Measurements from ENCODE around the gene ZDHHC14.

The ZDHHC14 gene

GRCh38 chr6:157479464-157480303 lies 98.7 kb downstream of the ZDHHC14 start:
- no peak for DNase-seq (ENCODE audit: extremely low read depth, low read depth)
- TF ChIP-seq CTCF (IDR thresholded peaks at IDR 0.05; ENCODE audit: low read depth, low read length, missing control alignments): no peak
- H3K4me3 ChIP-seq (replicated peaks; ENCODE audit: low read depth, low read length): no peak overlapping the region

GRCh38 chr6:157481189-157481864 lies 100.3 kb downstream of the ZDHHC14 start:
- no peak overlapping the region for H3K4me3 ChIP-seq (replicated peaks; ENCODE audit: low read depth, low read length)
- no peak for TF ChIP-seq CTCF (IDR thresholded peaks at IDR 0.05; ENCODE audit: low read depth, low read length, missing control alignments)
- no peak for DNase-seq (ENCODE audit: extremely low read depth, low read depth)

- no peak for DNase-seq (ENCODE audit: extremely low read depth, low read depth)
- no peak for TF ChIP-seq CTCF (IDR thresholded peaks at IDR 0.05; ENCODE audit: low read depth, low read length, missing control alignments)
- no peak overlapping the region for H3K4me3 ChIP-seq (replicated peaks; ENCODE audit: low read depth, low read length)
These were observed 100.9 kb downstream of the ZDHHC14 start for GRCh38 chr6:157481865-157482249.

- DNase-seq (ENCODE audit: extremely low read depth, low read depth): no peak
- H3K4me3 ChIP-seq (replicated peaks; ENCODE audit: low read depth, low read length): no peak overlapping the region
- TF ChIP-seq CTCF (IDR thresholded peaks at IDR 0.05; ENCODE audit: low read depth, low read length, missing control alignments): no peak
These were observed 102.8 kb downstream of the ZDHHC14 start for GRCh38 chr6:157483770-157484169.

- TF ChIP-seq CTCF (IDR thresholded peaks at IDR 0.05; ENCODE audit: low read depth, low read length, missing control alignments): no peak
- no peak overlapping the region for H3K4me3 ChIP-seq (replicated peaks; ENCODE audit: low read depth, low read length)
- DNase-seq (ENCODE audit: extremely low read depth, low read depth): no peak
These were observed 103.2 kb downstream of the ZDHHC14 start for GRCh38 chr6:157484181-157484580.

GRCh38 chr6:157486572-157486971 lies 105.6 kb downstream of the ZDHHC14 start:
- DNase-seq (ENCODE audit: extremely low read depth, low read depth): no peak
- no peak overlapping the region for H3K4me3 ChIP-seq (replicated peaks; ENCODE audit: low read depth, low read length)
- no peak for TF ChIP-seq CTCF (IDR thresholded peaks at IDR 0.05; ENCODE audit: low read depth, low read length, missing control alignments)

Data from HFF-Myc (cell line).